Transverse colon (tissue), 4 donors: Measurements from ENCODE around the gene BOC. TPM values are rescaled to one million over a fixed set of nuclear protein-coding genes. Genes with fewer than 3 reads are reported as not detected.

Experiments
- DNase-seq: peaks from one replicate; pipeline ENCODE4 v3.0.0-alpha.2; 2019
- H3K27ac ChIP-seq, 4 donors: fragments of 200-600 bp; sonication (generic); 2 replicates each; pipeline ENCODE4 v1.5.1; 2016 to 2018; ENCODE audit warnings: inconsistent platforms in 4 of 4
- H3K27me3 ChIP-seq: fragments of 200-600 bp; sonication (generic); 2 replicates; pipeline ENCODE4 v1.5.1; 2017; ENCODE audit warnings: inconsistent platforms
- H3K36me3 ChIP-seq, 4 donors: fragments of 200-600 bp; sonication (generic); 2 replicates each; pipeline ENCODE4 v1.5.1; 2017 to 2019; ENCODE audit warnings: inconsistent platforms in 4 of 4
- H3K4me1 ChIP-seq, 4 donors: fragments of 200-600 bp; sonication (generic); 2 replicates each; pipeline ENCODE4 v1.5.1; 2017 to 2020; ENCODE audit warnings: inconsistent platforms in 4 of 4
- H3K4me3 ChIP-seq, 4 donors: fragments of 200-600 bp; sonication (generic); 1 replicate in 1 of 4; 2 replicates in 3 of 4; pipeline versions ENCODE4 v1.5.1 to v1.6.1; 2017 to 2019; ENCODE audit warnings: inconsistent platforms in 4 of 4
- H3K9me3 ChIP-seq, 2 donors: fragments of 200-600 bp; sonication (generic); 2 replicates each; pipeline ENCODE4 v1.5.1; 2017 to 2019; ENCODE audit warnings: inconsistent platforms in 2 of 2
- EP300 ChIP-seq: sonication (generic); formaldehyde crosslinking; IDR thresholded peaks from one replicate; pipeline ENCODE4 v1.6.1; 2017; ENCODE audit warnings: antibody characterized with exemption, low read depth
- POLR2A ChIP-seq: fragments of 450-650 bp; IDR thresholded peaks from one replicate; pipeline ENCODE4 v1.6.1; 2016; ENCODE audit warnings: antibody characterized with exemption, mild to moderate bottlenecking, moderate library complexity
- POLR2AphosphoS5 ChIP-seq, 3 donors: sonication (generic); formaldehyde crosslinking; IDR thresholded peaks; one replicate each; pipeline ENCODE4 v1.6.1; 2016; ENCODE audit warnings: antibody characterized with exemption in 3 of 3
- WGBS, 2 donors: methylation state at CpG; one replicate each; pipeline ENCODE4 v1.1.5; 2018; ENCODE audit warnings: low coverage in 1 of 2; 5-methylcytosine and 5-hydroxymethylcytosine counted together
- in situ Hi-C, 4 donors: fragments of 200-750 bp; cut with MboI; loops; one replicate each; pipeline versions ENCODE4 v1.15.0 to v1.15.1; 2017; ENCODE audit warnings: low sequenced_read_pairs in 3 of 4, low pct_ligation_motif_present in 1 of 4, low pct_unique_long_range_greater_than_20kb in 1 of 4
- intact Hi-C: fragments of 100-400 bp; cut with DNase I; formaldehyde crosslinking; loops from one replicate; pipeline ENCODE4 v1.15.1; 2023; ENCODE audit warnings: low total_unique reads
- total RNA-seq, 4 donors: library from RNA; depleted of rRNA; stranded (reverse); fragments of >200 nt; gene quantifications; one replicate each; pipeline ENCODE4 v1.1.0, GENCODE V29; 2016
- TF ChIP-seq, protein P1 (sequence below), 5 experiments: fragments of 200-600 bp in 3 of 5; fragments of 450-650 bp in 2 of 5; sonication (generic) in 3 of 5; IDR thresholded peaks; 1 replicate in 2 of 5; 2 replicates in 3 of 5; pipeline ENCODE4 v1.5.1; 2016 to 2017; ENCODE audit warnings: antibody characterized with exemption in 5 of 5, inconsistent platforms in 3 of 5, mild to moderate bottlenecking in 2 of 5, moderate library complexity in 1 of 5

The BOC gene
- total RNA-seq, 4 donors from 2014 or later = 15.2 to 77.4 (median 45.4) TPM

DNA sequence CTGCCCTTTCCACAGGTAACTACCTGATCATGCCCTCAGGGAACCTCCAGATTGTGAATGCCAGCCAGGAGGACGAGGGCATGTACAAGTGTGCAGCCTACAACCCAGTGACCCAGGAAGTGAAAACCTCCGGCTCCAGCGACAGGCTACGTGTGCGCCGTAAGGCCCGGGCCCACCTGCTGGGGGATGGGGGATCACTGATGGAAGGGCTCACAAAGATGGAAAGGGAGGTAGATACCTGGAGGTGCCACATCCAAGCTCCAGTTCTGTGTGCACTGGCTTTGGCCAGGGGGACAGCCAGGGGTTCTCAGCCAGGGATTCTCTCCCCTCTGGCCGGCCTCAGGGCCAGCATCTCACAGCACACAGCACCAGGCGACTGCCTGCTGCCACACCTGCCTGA lies 59.4 kb downstream of the BOC start:
- Histone ChIP-seq H3K9me3 (no peaks in the 10 kb centered on the region), H3K4me3 (no peak overlapping the region), H3K36me3 (no peaks in the 10 kb centered on the region), H3K27me3 (no peaks in the 10 kb centered on the region), H3K27ac (no peak overlapping the region), H3K4me1 (peaks cover 2 to 7% (median 5%) of the 10 kb centered on the region in 4 donors)
- TF ChIP-seq POLR2AphosphoS5 (IDR thresholded peaks at IDR 0.05) (no peak), EP300 (no peak), POLR2A (no peak)
- in situ Hi-C loops = no loop called here
- intact Hi-C loops = no loop called here
- 92% methylated on average over 9 of the region's 9 CpGs; no CpG with 5 or more reads in 1 of the 2 donors for WGBS, 2 donors
- DNase-seq = no peak

DNA sequence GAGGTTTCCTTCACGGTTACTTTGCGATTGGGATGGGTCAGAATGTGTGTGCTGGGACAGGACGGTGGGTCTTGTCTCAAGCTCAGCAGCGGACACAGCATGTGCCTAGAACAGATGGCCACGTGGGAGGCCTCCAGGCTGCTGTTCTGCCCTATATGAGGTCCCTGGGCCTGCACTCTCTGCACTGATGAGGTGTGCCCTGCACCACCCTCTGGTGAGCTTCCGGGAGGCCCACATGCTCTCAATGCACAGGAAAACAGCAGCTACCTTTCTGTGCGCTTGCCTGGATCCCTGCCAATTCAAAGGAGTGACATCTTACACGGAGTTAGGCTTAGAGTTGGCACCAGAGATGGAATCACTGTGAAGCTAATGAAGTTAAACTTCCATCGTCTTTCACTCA lies 59.8 kb downstream of the BOC start:
- Histone ChIP-seq H3K9me3 (no peaks in the 10 kb centered on the region), H3K36me3 (no peaks in the 10 kb centered on the region), H3K4me1 (peaks cover 5 to 10% (median 5%) of the 10 kb centered on the region in 4 donors), H3K27me3 (no peaks in the 10 kb centered on the region), H3K4me3 (no peak overlapping the region), H3K27ac (no peak overlapping the region)
- in situ Hi-C loops (no loop called here), intact Hi-C loops (no loop called here)
- TF ChIP-seq EP300 = no peak
- TF ChIP-seq POLR2AphosphoS5 (IDR thresholded peaks at IDR 0.05) = no peak
- no peak for TF ChIP-seq POLR2A
- TF ChIP-seq, protein P1, sequence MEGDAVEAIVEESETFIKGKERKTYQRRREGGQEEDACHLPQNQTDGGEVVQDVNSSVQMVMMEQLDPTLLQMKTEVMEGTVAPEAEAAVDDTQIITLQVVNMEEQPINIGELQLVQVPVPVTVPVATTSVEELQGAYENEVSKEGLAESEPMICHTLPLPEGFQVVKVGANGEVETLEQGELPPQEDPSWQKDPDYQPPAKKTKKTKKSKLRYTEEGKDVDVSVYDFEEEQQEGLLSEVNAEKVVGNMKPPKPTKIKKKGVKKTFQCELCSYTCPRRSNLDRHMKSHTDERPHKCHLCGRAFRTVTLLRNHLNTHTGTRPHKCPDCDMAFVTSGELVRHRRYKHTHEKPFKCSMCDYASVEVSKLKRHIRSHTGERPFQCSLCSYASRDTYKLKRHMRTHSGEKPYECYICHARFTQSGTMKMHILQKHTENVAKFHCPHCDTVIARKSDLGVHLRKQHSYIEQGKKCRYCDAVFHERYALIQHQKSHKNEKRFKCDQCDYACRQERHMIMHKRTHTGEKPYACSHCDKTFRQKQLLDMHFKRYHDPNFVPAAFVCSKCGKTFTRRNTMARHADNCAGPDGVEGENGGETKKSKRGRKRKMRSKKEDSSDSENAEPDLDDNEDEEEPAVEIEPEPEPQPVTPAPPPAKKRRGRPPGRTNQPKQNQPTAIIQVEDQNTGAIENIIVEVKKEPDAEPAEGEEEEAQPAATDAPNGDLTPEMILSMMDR (IDR thresholded peaks at IDR 0.05) = no peak
- DNase-seq = no peak
- 60 to 80% methylated on average over 1 to 6 of the region's 9 CpGs for WGBS, 2 donors

DNA sequence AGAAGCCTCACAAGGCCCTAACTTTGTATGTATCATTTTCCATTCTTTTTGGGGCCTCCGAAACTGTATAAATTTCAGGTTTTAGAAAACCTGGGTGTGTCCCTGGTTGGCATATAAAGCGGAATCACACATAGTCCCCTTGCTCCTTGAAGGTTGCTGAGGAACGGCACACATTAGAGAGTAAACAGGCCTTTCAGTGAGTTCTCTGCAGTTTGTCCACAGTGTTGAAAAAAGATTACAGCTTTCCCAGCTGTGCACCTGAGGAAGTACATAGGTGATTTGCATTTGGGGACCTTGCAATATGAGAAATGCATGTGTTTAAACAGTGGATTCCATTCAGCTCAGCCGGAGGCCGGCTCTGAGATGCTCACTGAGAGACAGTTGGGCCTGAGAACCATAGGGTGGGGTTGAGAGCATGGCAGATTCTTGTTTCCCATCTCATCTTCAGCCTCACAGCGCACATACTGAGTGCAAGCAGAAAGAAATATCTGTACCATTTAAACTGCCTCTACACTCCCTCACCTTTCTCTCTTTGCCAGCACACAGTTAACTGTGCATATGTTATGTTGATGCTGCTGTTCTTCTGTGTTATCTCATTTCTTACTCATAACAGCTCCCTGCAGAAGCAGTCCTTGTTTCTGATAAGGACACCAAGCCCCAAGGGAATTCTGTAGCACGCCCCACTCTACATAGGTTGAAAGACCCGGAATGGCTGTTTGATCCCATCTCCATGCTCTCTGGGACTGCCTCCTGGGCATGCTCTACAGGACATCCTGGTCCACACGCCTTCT lies 60.4 kb downstream of the BOC start:
- no peak for DNase-seq
- in situ Hi-C loops = no loop called here
- peaks cover 5 to 15% (median 6%) of the 10 kb centered on the region in 4 donors for H3K4me1 ChIP-seq

DNA sequence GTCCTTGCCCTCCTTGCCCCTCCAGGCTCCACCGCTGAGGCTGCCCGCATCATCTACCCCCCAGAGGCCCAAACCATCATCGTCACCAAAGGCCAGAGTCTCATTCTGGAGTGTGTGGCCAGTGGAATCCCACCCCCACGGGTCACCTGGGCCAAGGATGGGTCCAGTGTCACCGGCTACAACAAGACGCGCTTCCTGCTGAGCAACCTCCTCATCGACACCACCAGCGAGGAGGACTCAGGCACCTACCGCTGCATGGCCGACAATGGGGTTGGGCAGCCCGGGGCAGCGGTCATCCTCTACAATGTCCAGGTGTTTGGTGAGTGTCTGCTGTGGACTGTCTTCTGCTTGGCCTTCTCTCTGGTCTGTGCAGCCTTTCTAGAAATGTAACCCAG lies 61.0 kb downstream of the BOC start:
- intact Hi-C loops (no loop called here), in situ Hi-C loops (no loop called here)
- DNase-seq = no peak
- Histone ChIP-seq H3K36me3 (no peaks in the 10 kb centered on the region), H3K4me1 (peaks cover 5 to 20% (median 7%) of the 10 kb centered on the region in 4 donors), H3K9me3 (no peaks in the 10 kb centered on the region), H3K27me3 (no peaks in the 10 kb centered on the region), H3K27ac (no peak overlapping the region), H3K4me3 (no peak overlapping the region)
- 96% methylated on average over 13 of the region's 13 CpGs; no CpG with 5 or more reads in 1 of the 2 donors for WGBS, 2 donors
- TF ChIP-seq POLR2A (no peak), POLR2AphosphoS5 (IDR thresholded peaks at IDR 0.05) (no peak), EP300 (no peak)
- TF ChIP-seq, protein P1 (IDR thresholded peaks at IDR 0.05) = no peak

More for the DNA sequence above, 60.4 kb downstream of the BOC start:
- no peak overlapping the region for H3K4me3 ChIP-seq
- intact Hi-C loops = no loop called here
- H3K9me3 ChIP-seq = no peaks in the 10 kb centered on the region
- H3K27me3 ChIP-seq = no peaks in the 10 kb centered on the region
- H3K27ac ChIP-seq = no peak overlapping the region
- no peaks in the 10 kb centered on the region for H3K36me3 ChIP-seq
- 80 to 90% methylated on average over 1 to 9 of the region's 9 CpGs for WGBS, 2 donors
- TF ChIP-seq POLR2AphosphoS5 (IDR thresholded peaks at IDR 0.05) = no peak
- TF ChIP-seq EP300 = no peak
- no peak for TF ChIP-seq POLR2A
- TF ChIP-seq, protein P1 (IDR thresholded peaks at IDR 0.05) = no peak
